ENCODE measurements around the gene SF3B4.
A peak's percentile ranks its signal among the peaks of the same experiment; 100 is the strongest.
"Not testable (repeated sequence)": the region's sequence is repeated elsewhere in the genome, so short reads cannot be mapped to it uniquely, and the experiment has no call there.

The SF3B4 gene

GRCh38 chr1:149927563-149928400 lies at the start of gene SF3B4:
Gene SF3B4 (minus strand): TSS chr1:149927803. CDS start chr1:149927759, 44 bp downstream.
- DNase-seq, result peak; percentile 90

GRCh38 chr1:149977345-149977744 lies 49.7 kb upstream of the SF3B4 start:
- DNase-seq, result no peak

- no peak for DNase-seq
Measured at GRCh38 chr1:149972547-149972946, 44.9 kb upstream of the SF3B4 start.

GRCh38 chr1:149967646-149968045 lies 40.0 kb upstream of the SF3B4 start:
- no peak for DNase-seq

GRCh38 chr1:149967041-149967440 lies 39.4 kb upstream of the SF3B4 start:
- DNase-seq, result no peak

GRCh38 chr1:149966405-149966804 lies 38.8 kb upstream of the SF3B4 start:
- no peak for DNase-seq

- DNase-seq, result no peak
Measured at GRCh38 chr1:149965440-149965839, 37.8 kb upstream of the SF3B4 start.

- DNase-seq, result no peak
Measured at GRCh38 chr1:149963358-149963757, 35.8 kb upstream of the SF3B4 start.

- no peak for DNase-seq
Measured at GRCh38 chr1:149962736-149963135, 35.1 kb upstream of the SF3B4 start.

- peak; percentile 79 for DNase-seq
Measured at GRCh38 chr1:149962039-149962647, 34.5 kb upstream of the SF3B4 start.

- not testable (repeated sequence) for DNase-seq
Measured at GRCh38 chr1:149957548-149957947, 29.9 kb upstream of the SF3B4 start.

- DNase-seq, result no peak
Measured at GRCh38 chr1:149949911-149950310, 22.3 kb upstream of the SF3B4 start.

- no peak for DNase-seq
Measured at GRCh38 chr1:149945206-149945605, 17.6 kb upstream of the SF3B4 start.

GRCh38 chr1:149942885-149943284 lies 15.3 kb upstream of the SF3B4 start:
- DNase-seq, result no peak

GRCh38 chr1:149942207-149942606 lies 14.6 kb upstream of the SF3B4 start:
- DNase-seq, result peak; percentile 46

GRCh38 chr1:149940427-149940826 lies 12.8 kb upstream of the SF3B4 start:
- no peak for DNase-seq

GRCh38 chr1:149938668-149939003 lies 11.0 kb upstream of the SF3B4 start:
- DNase-seq, result not testable (repeated sequence)

- DNase-seq, result no peak
Measured at GRCh38 chr1:149937759-149938158, 10.2 kb upstream of the SF3B4 start.

- peak; percentile 44 for DNase-seq
Measured at GRCh38 chr1:149936992-149937705, 9.5 kb upstream of the SF3B4 start.

- peak; percentile 51 for DNase-seq
Measured at GRCh38 chr1:149936170-149936991, 8.8 kb upstream of the SF3B4 start, which contains the start of gene MTMR11. Gene MTMR11 (minus strand): TSS chr1:149936879. CDS start chr1:149936647, 232 bp downstream.

GRCh38 chr1:149934356-149934755 lies 6.8 kb upstream of the SF3B4 start:
- no peak for DNase-seq

- DNase-seq, result no peak
Measured at GRCh38 chr1:149933208-149933607, 5.6 kb upstream of the SF3B4 start.

GRCh38 chr1:149932474-149932873 lies 4.9 kb upstream of the SF3B4 start:
- DNase-seq, result no peak
